K562 (cell line): ENCODE measurements around the gene PLXNA3. TPM values are rescaled to one million over a fixed set of nuclear protein-coding genes. Genes with fewer than 3 reads are reported as not detected.
A peak's percentile ranks its signal among the peaks of the same experiment; 100 is the strongest.

Experiments used
- ARID1B ChIP-seq: fragments of 450-650 bp; IDR thresholded peaks from 2 replicates; pipeline ENCODE4 v1.6.1; 2016; ENCODE audit warnings: antibody characterized with exemption, mild to moderate bottlenecking, inconsistent platforms
- C11orf30 ChIP-seq: fragments of 450-650 bp; IDR thresholded peaks from 2 replicates; pipeline ENCODE4 v1.6.1; 2016; ENCODE audit warnings: low read depth, mild to moderate bottlenecking
- CHD1 ChIP-seq: fragments of 200-600 bp; sonication (generic); IDR thresholded peaks from one replicate; pipeline ENCODE4 v1.6.1; 2012; ENCODE audit warnings: mild to moderate bottlenecking, moderate library complexity, low read length, inconsistent platforms
- CXXC5 ChIP-seq: fragments of 250-450 bp; sonication (Bioruptor Pico); IDR thresholded peaks from 2 replicates; pipeline ENCODE4 v1.8.0; 2022; ENCODE audit warnings: inconsistent platforms, mild to moderate bottlenecking, moderate library complexity
- EP400 ChIP-seq: fragments of 450-650 bp; IDR thresholded peaks from 2 replicates; pipeline ENCODE4 v1.6.1; 2017; ENCODE audit warnings: antibody characterized with exemption, mild to moderate bottlenecking, moderate library complexity
- FOS ChIP-seq: IDR thresholded peaks from 3 replicates; pipeline ENCODE4 v1.6.1; 2011; ENCODE audit not compliant: insufficient read length; ENCODE audit errors: extremely low read depth
- HIVEP1 ChIP-seq: fragments of 250-450 bp; sonication (Bioruptor Pico); IDR thresholded peaks from 2 replicates; pipeline ENCODE4 v1.4.0; 2020; ENCODE audit warnings: mild to moderate bottlenecking
- JUND ChIP-seq, 2 experiments: IDR thresholded peaks; 2 replicates in 1 of 2; 3 replicates in 1 of 2; pipeline ENCODE4 v1.6.1; 2011; ENCODE audit warnings: borderline replicate concordance in 2 of 2, low read depth in 2 of 2, low read length in 2 of 2, improper control_type of control experiment in 1 of 2, missing biosample characterization in 1 of 2, missing genetic modification characterization in 1 of 2, missing genetic modification reagents in 1 of 2
- L3MBTL2 ChIP-seq: fragments of 450-650 bp; IDR thresholded peaks from 2 replicates; pipeline ENCODE4 v1.6.1; 2016; ENCODE audit warnings: mild to moderate bottlenecking, moderate library complexity
- NR2F6 ChIP-seq: fragments of 450-650 bp; formaldehyde crosslinking; IDR thresholded peaks from 2 replicates; pipeline ENCODE4 v1.4.0; 2020; ENCODE audit warnings: mild to moderate bottlenecking
- POU5F1 ChIP-seq: fragments of 150-350 bp; IDR thresholded peaks from 2 replicates; pipeline ENCODE4 v1.6.1; 2014; ENCODE audit warnings: borderline replicate concordance, low read length, low read depth, mild to moderate bottlenecking; ENCODE audit not compliant: partially characterized antibody
- RCOR1 ChIP-seq, 2 experiments: IDR thresholded peaks; 2 replicates each; pipeline ENCODE4 v1.6.1; 2012; ENCODE audit warnings: low read depth in 2 of 2, low read length in 2 of 2, borderline replicate concordance in 1 of 2, improper control_type of control experiment in 1 of 2
- TEAD2 ChIP-seq: fragments of 450-650 bp; IDR thresholded peaks from 2 replicates; pipeline ENCODE4 v1.6.1; 2016; ENCODE audit warnings: missing genetic modification characterization, control low read depth, missing compliant biosample characterization
- ZNF134 ChIP-seq: fragments of 250-450 bp; sonication (Bioruptor Pico); conservative IDR thresholded peaks from 2 replicates; pipeline ENCODE4 v1.4.0; 2020
- polyA plus RNA-seq, 8 experiments: library from polyadenylated mRNA; depleted of rRNA in 4 of 8; stranded (reverse) in 5 of 8; unstranded in 3 of 8; fragments of >200 nt; fragmentation: Nextera tagmentation in 2 of 8; fragmentation: Illumina TruSeq in 1 of 8; extraction: Ambion mirVana in 2 of 8; extraction: Trizol in 1 of 8; gene quantifications; 2 replicates each; pipeline versions ENCODE4 v1.2.1 to v1.2.3, GENCODE V29; 2011 to 2014; ENCODE audit warnings: inconsistent platforms in 1 of 8, missing spikeins in 1 of 8
- total RNA-seq, 7 experiments: library from RNA; depleted of rRNA in 6 of 7; stranded (reverse); fragments of >200 nt in 6 of 7; fragmentation: Illumina TruSeq in 2 of 7; extraction: Trizol in 2 of 7; gene quantifications; 2 replicates each; pipeline versions ENCODE4 v1.2.1 to v1.2.3, GENCODE V29; 2011 to 2021; ENCODE audit warnings: low replicate concordance in 1 of 7
- TF ChIP-seq, protein P1 (sequence below): fragments of 450-650 bp; IDR thresholded peaks from 2 replicates; pipeline ENCODE4 v1.6.1; 2017; ENCODE audit warnings: antibody characterized with exemption
- TF ChIP-seq, protein P2 (sequence below): fragments of 200-800 bp; sonication (Bioruptor generic); IDR thresholded peaks from 2 replicates; pipeline ENCODE4 v1.6.1; 2016; ENCODE audit warnings: missing genetic modification characterization, missing compliant biosample characterization
- TF ChIP-seq, protein P3 (sequence below): sonication (generic); formaldehyde crosslinking; IDR thresholded peaks from 2 replicates; pipeline ENCODE4 v1.8.1; 2023; ENCODE audit warnings: mild to moderate bottlenecking, missing genetic modification reagents, moderate library complexity
- TF ChIP-seq, protein P4 (sequence below): fragments of 450-650 bp; IDR thresholded peaks from 2 replicates; pipeline ENCODE4 v1.6.1; 2017; ENCODE audit warnings: mild to moderate bottlenecking, moderate library complexity

Gene PLXNA3
- total and polyA plus RNA-seq, 9 of the 15 experiments (the other 6 are each of a cell fraction or from before 2014, with no cell fraction given), result 0.32 to 47.8 (median 7.5) TPM

DNA sequence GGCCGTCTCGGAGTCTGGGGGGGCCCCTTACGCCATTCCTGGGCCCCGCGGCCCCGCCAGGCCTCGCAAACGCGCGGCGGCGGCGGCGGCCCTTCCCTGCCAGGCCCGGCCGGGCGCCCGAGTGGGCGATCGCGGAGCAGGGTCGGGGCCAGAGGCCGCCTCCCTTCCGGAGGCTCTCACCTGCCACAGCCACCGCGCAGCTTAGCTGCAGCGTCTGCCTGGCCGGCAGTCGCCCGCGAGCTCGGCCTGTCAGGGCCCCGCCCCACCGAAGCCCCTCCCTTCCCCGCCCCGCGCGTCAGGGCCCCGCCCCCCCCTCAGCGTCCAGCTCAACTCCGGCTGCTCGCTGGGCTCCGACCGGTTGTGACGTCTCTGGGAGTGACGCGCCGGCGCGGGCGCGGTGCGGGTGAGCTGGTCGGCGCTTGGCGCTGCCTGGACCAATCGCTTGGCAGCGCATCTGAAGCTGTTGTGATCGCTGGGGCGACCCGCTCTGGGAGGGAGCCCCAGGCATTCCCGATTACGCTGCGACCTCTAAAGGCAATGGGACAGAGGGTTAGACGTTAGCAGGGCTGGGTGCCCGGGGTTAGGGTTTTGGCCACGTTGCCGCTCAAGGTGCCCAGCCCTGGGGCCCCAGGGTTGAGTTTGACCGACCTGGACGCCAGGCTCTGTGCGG lies 32.5 kb downstream of the PLXNA3 start, which contains the start of gene SLC10A3 (continued):
- TF ChIP-seq, protein P1, sequence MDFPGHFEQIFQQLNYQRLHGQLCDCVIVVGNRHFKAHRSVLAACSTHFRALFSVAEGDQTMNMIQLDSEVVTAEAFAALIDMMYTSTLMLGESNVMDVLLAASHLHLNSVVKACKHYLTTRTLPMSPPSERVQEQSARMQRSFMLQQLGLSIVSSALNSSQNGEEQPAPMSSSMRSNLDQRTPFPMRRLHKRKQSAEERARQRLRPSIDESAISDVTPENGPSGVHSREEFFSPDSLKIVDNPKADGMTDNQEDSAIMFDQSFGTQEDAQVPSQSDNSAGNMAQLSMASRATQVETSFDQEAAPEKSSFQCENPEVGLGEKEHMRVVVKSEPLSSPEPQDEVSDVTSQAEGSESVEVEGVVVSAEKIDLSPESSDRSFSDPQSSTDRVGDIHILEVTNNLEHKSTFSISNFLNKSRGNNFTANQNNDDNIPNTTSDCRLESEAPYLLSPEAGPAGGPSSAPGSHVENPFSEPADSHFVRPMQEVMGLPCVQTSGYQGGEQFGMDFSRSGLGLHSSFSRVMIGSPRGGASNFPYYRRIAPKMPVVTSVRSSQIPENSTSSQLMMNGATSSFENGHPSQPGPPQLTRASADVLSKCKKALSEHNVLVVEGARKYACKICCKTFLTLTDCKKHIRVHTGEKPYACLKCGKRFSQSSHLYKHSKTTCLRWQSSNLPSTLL, result no peak
- TF ChIP-seq POU5F1 (no peak), RCOR1 (IDR thresholded peaks at IDR 0.05; ENCODE audit: borderline replicate concordance in 1 of 2, low read depth in 2 of 2, low read length in 2 of 2) (no peak; a peak in 1 of 4 replicates), NR2F6 (CRISPR knock-in tag) (0 out of 2 replicates have a peak, but pooled peaks have one; percentile 33), L3MBTL2 (0 out of 2 replicates have a peak, but pooled peaks have one; percentile 9), CXXC5 (CRISPR knock-in tag) (peak; percentile 63), C11orf30 (peak; percentile 48; the same call in 1 of the 2 replicates), ARID1B (no peak), FOS (no peak), JUND (IDR thresholded peaks at IDR 0.05; ENCODE audit: borderline replicate concordance, low read depth, low read length) (peak; percentile 34; the same call in 1 of the 2 replicates), JUND (tag; IDR thresholded peaks at IDR 0.05; ENCODE audit: borderline replicate concordance, low read depth, low read length) (no peak; the same call in 2 of the 3 replicates), ZNF134 (CRISPR knock-in tag) (no peak), CHD1 (no peak), TEAD2 (tag) (no peak), EP400 (peak; percentile 67; the same call in 1 of the 2 replicates), HIVEP1 (no peak)
- TF ChIP-seq, protein P2, sequence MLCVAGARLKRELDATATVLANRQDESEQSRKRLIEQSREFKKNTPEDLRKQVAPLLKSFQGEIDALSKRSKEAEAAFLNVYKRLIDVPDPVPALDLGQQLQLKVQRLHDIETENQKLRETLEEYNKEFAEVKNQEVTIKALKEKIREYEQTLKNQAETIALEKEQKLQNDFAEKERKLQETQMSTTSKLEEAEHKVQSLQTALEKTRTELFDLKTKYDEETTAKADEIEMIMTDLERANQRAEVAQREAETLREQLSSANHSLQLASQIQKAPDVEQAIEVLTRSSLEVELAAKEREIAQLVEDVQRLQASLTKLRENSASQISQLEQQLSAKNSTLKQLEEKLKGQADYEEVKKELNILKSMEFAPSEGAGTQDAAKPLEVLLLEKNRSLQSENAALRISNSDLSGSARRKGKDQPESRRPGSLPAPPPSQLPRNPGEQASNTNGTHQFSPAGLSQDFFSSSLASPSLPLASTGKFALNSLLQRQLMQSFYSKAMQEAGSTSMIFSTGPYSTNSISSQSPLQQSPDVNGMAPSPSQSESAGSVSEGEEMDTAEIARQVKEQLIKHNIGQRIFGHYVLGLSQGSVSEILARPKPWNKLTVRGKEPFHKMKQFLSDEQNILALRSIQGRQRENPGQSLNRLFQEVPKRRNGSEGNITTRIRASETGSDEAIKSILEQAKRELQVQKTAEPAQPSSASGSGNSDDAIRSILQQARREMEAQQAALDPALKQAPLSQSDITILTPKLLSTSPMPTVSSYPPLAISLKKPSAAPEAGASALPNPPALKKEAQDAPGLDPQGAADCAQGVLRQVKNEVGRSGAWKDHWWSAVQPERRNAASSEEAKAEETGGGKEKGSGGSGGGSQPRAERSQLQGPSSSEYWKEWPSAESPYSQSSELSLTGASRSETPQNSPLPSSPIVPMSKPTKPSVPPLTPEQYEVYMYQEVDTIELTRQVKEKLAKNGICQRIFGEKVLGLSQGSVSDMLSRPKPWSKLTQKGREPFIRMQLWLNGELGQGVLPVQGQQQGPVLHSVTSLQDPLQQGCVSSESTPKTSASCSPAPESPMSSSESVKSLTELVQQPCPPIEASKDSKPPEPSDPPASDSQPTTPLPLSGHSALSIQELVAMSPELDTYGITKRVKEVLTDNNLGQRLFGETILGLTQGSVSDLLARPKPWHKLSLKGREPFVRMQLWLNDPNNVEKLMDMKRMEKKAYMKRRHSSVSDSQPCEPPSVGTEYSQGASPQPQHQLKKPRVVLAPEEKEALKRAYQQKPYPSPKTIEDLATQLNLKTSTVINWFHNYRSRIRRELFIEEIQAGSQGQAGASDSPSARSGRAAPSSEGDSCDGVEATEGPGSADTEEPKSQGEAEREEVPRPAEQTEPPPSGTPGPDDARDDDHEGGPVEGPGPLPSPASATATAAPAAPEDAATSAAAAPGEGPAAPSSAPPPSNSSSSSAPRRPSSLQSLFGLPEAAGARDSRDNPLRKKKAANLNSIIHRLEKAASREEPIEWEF, result no peak
- TF ChIP-seq, protein P3, sequence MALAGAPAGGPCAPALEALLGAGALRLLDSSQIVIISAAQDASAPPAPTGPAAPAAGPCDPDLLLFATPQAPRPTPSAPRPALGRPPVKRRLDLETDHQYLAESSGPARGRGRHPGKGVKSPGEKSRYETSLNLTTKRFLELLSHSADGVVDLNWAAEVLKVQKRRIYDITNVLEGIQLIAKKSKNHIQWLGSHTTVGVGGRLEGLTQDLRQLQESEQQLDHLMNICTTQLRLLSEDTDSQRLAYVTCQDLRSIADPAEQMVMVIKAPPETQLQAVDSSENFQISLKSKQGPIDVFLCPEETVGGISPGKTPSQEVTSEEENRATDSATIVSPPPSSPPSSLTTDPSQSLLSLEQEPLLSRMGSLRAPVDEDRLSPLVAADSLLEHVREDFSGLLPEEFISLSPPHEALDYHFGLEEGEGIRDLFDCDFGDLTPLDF (CRISPR knock-in tag), result no peak
- TF ChIP-seq, protein P4, sequence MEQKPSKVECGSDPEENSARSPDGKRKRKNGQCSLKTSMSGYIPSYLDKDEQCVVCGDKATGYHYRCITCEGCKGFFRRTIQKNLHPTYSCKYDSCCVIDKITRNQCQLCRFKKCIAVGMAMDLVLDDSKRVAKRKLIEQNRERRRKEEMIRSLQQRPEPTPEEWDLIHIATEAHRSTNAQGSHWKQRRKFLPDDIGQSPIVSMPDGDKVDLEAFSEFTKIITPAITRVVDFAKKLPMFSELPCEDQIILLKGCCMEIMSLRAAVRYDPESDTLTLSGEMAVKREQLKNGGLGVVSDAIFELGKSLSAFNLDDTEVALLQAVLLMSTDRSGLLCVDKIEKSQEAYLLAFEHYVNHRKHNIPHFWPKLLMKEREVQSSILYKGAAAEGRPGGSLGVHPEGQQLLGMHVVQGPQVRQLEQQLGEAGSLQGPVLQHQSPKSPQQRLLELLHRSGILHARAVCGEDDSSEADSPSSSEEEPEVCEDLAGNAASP, result no peak
